ENCODE data around the gene USP32. TPM values are rescaled to one million over a fixed set of nuclear protein-coding genes. Genes with fewer than 3 reads are reported as not detected.

The USP32 gene
- total and polyA plus RNA-seq, 2 of the 8 experiments (the other 6 are each of a cell fraction or from before 2014, with no cell fraction given) = 29.6 to 112 TPM

DNA sequence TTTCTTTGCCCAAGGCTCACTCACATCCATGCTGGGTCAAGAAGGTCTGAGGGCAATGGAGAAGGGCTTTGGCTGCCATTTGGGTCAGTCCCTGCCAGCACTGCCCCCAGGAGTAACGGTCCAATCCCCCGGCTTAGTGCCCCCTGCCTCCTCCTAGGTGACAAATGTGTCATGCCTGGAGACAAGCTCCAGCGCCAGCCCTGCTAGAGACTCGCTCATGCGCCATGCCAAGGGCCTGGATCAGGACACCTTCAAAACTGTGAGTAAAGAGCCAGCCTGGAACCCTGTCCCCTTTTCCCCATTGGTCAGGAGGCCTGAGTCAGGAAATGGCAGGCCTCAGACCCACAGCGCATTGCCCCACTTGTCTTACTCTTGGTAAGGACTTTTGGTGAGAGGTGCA is 33.7 kb upstream of the USP32 start:
- no peak overlapping the region for H3K56ac ChIP-seq (replicated peaks; ENCODE audit: insufficient read length, low read depth, low read length)
- no peak overlapping the region for H2AFZ ChIP-seq (ENCODE audit: low read length)
- H2AK5ac ChIP-seq (ENCODE audit: low read depth, low read length) = no peak overlapping the region
- H3K79me2 ChIP-seq (ENCODE audit: control insufficient read depth in 1 of 2, insufficient read depth in 2 of 2, low read length in 2 of 2) = no peaks in the 10 kb centered on the region
- H3K27ac ChIP-seq (ENCODE audit: low read depth, low read length) = no peak overlapping the region
- no peak overlapping the region for H3K4ac ChIP-seq (replicated peaks; ENCODE audit: insufficient read length, low read depth, low read length)
- ChIA-PET POLR2A (ENCODE audit: partially characterized antibody) (interaction anchor here (0.6 to 2.3 kb wide), 2 partner anchors 11 to 194 kb away, joined by 3 to 7 read pairs; no protein-coding TSS in a partner anchor), CTCF (ENCODE audit: partially characterized antibody) (interaction anchor here (0.6 to 1.3 kb wide), 4 partner anchors 12 to 212 kb away, joined by 3 to 4 read pairs (median 3); no protein-coding TSS in a partner anchor)
- TF ChIP-seq POU5F1 (IDR thresholded peaks at IDR 0.05; ENCODE audit: low read depth, low read length) (no peak), CTBP2 (IDR thresholded peaks at IDR 0.05; ENCODE audit: borderline replicate concordance, insufficient read depth, insufficient read length, low read length) (no peak), POLR2AphosphoS5 (IDR thresholded peaks at IDR 0.05; ENCODE audit: low read depth, low read length) (no peak), SIRT6 (IDR thresholded peaks at IDR 0.05; ENCODE audit: low read length) (no peak), TAF1 (IDR thresholded peaks at IDR 0.05; ENCODE audit: low read depth, low read length) (no peak), POLR2A (IDR thresholded peaks at IDR 0.05; ENCODE audit: control extremely low read depth in 1 of 2, low read depth in 2 of 2, low read length in 2 of 2) (no peak), ATF3 (IDR thresholded peaks at IDR 0.05; ENCODE audit: insufficient read depth, low read depth, low read length) (no peak), SP2 (IDR thresholded peaks at IDR 0.05; ENCODE audit: low read length) (no peak), EZH2 (IDR thresholded peaks at IDR 0.05; ENCODE audit: low read depth, low read length, severe bottlenecking) (no peak)
- TF ChIP-seq, protein P1, sequence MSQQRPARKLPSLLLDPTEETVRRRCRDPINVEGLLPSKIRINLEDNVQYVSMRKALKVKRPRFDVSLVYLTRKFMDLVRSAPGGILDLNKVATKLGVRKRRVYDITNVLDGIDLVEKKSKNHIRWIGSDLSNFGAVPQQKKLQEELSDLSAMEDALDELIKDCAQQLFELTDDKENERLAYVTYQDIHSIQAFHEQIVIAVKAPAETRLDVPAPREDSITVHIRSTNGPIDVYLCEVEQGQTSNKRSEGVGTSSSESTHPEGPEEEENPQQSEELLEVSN (IDR thresholded peaks at IDR 0.05) = no peak
- no peak overlapping the region for H3K4me2 ChIP-seq (ENCODE audit: insufficient read depth in 1 of 2, low read depth in 2 of 2, low read length in 2 of 2)
- H2BK5ac ChIP-seq (ENCODE audit: low read depth, low read length) = no peak overlapping the region
- H3K9ac ChIP-seq (replicated peaks in 1 of 4; ENCODE audit: extremely low read depth in 1 of 4, low read depth in 3 of 4, low read length in 3 of 4) = no peak overlapping the region
- no peak for FAIRE-seq
- 98% methylated on average over 6 of the region's 6 CpGs; no CpG with 5 or more reads in 1 of the 2 experiments for WGBS, 2 experiments (ENCODE audit: extremely low coverage in 1 of 2, insufficient coverage in 1 of 2, insufficient read length in 1 of 2, insufficient replicate concordance in 2 of 2, low coverage in 1 of 2, low lambda C conversion rate in 2 of 2, missing lambda C conversion rate in 1 of 2)
- DNase-seq (ENCODE audit: low read depth in 1 of 2, low spot score in 2 of 2) = no peak
- no peak overlapping the region for H3K14ac ChIP-seq (ENCODE audit: insufficient read length)
- H3K36me3 ChIP-seq (ENCODE audit: control insufficient read depth in 2 of 4, insufficient read depth in 4 of 4, low read length in 3 of 4) = no peaks in the 10 kb centered on the region
- H3K9me3 ChIP-seq (ENCODE audit: insufficient read depth in 2 of 2, low read depth in 1 of 2, low read length in 1 of 2) = no peaks in the 10 kb centered on the region
- no peak overlapping the region for H2BK20ac ChIP-seq (ENCODE audit: low read length)
- no peak overlapping the region for H4K91ac ChIP-seq (replicated peaks; ENCODE audit: insufficient read length, low read length)
- H3K23ac ChIP-seq (ENCODE audit: insufficient read length) = no peak overlapping the region
- peaks cover 0 to 11% (median 9%) of the 10 kb centered on the region in 4 experiments; a peak in 4 of 7 replicates for H3K27me3 ChIP-seq (replicated peaks in 1 of 4; ENCODE audit: control insufficient read depth in 3 of 4, extremely low read depth in 1 of 4, insufficient read depth in 3 of 4, low read length in 3 of 4)
- no peak overlapping the region for H4K5ac ChIP-seq (ENCODE audit: insufficient read length, low read depth, low read length)
- no peaks in the 10 kb centered on the region for H4K20me1 ChIP-seq (replicated peaks in 1 of 2; ENCODE audit: control insufficient read depth in 1 of 2, insufficient read depth in 2 of 2, low read length in 2 of 2)
- no peak overlapping the region for H2BK12ac ChIP-seq (ENCODE audit: low read depth, low read length)
- peaks cover 3% of the 10 kb centered on the region; the same call in 1 of the 2 replicates for H3K23me2 ChIP-seq (ENCODE audit: low read depth, low read length)
- no peaks in the 10 kb centered on the region for H3K79me1 ChIP-seq (ENCODE audit: low read depth, low read length)
- no peak overlapping the region for H2BK120ac ChIP-seq (replicated peaks; ENCODE audit: low read depth, low read length)
- H4K8ac ChIP-seq (ENCODE audit: extremely low read depth, insufficient read depth, low read length) = no peak overlapping the region
- H2BK15ac ChIP-seq (ENCODE audit: low read length) = no peak overlapping the region
- no peak overlapping the region for H3K18ac ChIP-seq (ENCODE audit: extremely low read depth, low read length)
- H3K4me3 ChIP-seq (ENCODE audit: extremely low read depth in 1 of 4, insufficient read depth in 2 of 4, low read depth in 3 of 4, low read length in 4 of 4) = no peak overlapping the region
- H3K4me1 ChIP-seq (replicated peaks in 1 of 4; ENCODE audit: control insufficient read depth in 3 of 4, insufficient read depth in 4 of 4, low read length in 3 of 4) = peaks cover 0 to 7% (median 6%) of the 10 kb centered on the region in 4 experiments; a peak in 6 of 7 replicates
